ENCODE measurements around the gene ARL2BP. TPM values are rescaled to one million over a fixed set of nuclear protein-coding genes. Genes with fewer than 3 reads are reported as not detected.

ARL2BP gene
- total RNA-seq, 4 donors from 2014 or later, result 27.8 to 66.2 (median 51.0) TPM

GRCh38 chr16:57231821-57232350 lies 13.2 kb upstream of the ARL2BP start:
- TF ChIP-seq POLR2AphosphoS5 (IDR thresholded peaks at IDR 0.05) (no peak), POLR2A (IDR thresholded peaks at IDR 0.05) (no peak), EP300 (IDR thresholded peaks at IDR 0.05) (no peak)
- TF ChIP-seq, protein P1, sequence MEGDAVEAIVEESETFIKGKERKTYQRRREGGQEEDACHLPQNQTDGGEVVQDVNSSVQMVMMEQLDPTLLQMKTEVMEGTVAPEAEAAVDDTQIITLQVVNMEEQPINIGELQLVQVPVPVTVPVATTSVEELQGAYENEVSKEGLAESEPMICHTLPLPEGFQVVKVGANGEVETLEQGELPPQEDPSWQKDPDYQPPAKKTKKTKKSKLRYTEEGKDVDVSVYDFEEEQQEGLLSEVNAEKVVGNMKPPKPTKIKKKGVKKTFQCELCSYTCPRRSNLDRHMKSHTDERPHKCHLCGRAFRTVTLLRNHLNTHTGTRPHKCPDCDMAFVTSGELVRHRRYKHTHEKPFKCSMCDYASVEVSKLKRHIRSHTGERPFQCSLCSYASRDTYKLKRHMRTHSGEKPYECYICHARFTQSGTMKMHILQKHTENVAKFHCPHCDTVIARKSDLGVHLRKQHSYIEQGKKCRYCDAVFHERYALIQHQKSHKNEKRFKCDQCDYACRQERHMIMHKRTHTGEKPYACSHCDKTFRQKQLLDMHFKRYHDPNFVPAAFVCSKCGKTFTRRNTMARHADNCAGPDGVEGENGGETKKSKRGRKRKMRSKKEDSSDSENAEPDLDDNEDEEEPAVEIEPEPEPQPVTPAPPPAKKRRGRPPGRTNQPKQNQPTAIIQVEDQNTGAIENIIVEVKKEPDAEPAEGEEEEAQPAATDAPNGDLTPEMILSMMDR (IDR thresholded peaks at IDR 0.05), result no peak
- Histone ChIP-seq H3K4me1 (peaks cover 4% of the 10 kb centered on the region), H3K9me3 (no peaks in the 10 kb centered on the region), H3K36me3 (peaks cover 98% of the 10 kb centered on the region), H3K27ac (no peak overlapping the region), H3K4me3 (no peak overlapping the region), H3K27me3 (no peaks in the 10 kb centered on the region)
- no peak for DNase-seq (ENCODE audit: low spot score in 2 of 2)
- WGBS, result 49% methylated on average over 3 of the region's 3 CpGs

DNA sequence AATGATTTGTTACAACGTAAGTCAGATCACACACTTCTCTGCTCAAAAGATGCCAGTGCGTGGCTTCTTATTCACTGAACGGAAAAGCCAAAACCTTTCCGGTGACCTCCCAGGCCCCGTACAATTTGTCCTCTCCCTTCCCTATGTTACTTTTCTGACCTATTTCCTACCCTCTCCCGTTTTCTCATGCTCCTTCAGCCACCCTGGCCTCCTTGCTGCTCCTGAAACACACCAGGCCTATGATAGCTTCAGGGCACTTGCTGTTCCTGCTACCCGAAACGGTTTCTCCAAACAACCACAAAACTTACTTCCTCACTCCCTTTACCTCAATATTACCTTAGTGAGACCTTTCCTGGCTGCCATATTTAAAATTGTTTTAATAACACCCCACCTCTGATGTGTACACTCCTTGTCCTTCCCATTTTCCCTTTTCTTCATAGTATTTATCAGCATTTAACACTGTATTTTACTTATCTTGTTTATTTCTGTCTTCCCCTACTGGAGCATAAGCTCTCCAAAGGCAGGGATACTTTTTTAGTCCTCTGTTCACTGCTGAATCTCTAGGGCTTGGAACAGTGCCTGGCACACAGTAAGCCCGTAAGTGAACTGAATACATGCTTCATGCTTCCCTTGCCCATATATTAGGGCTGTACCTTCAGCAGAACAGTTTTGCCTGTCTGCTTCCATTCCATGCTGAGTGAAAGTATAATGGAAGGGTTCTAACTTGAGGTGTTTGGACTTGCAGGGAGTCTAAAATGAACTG lies 10.9 kb upstream of the ARL2BP start:
- no peak overlapping the region for H3K27ac ChIP-seq
- H3K9me3 ChIP-seq, result no peaks in the 10 kb centered on the region
- H3K4me1 ChIP-seq, result peaks cover 4% of the 10 kb centered on the region
- H3K36me3 ChIP-seq, result peaks cover 100% of the 10 kb centered on the region
- no peaks in the 10 kb centered on the region for H3K27me3 ChIP-seq
- TF ChIP-seq EP300 (IDR thresholded peaks at IDR 0.05) (no peak), POLR2A (IDR thresholded peaks at IDR 0.05) (no peak), POLR2AphosphoS5 (IDR thresholded peaks at IDR 0.05) (no peak)
- TF ChIP-seq, protein P1 (IDR thresholded peaks at IDR 0.05), result no peak
- no peak overlapping the region for H3K4me3 ChIP-seq
- WGBS, result 90% methylated on average over 9 of the region's 9 CpGs
- no peak for DNase-seq (ENCODE audit: low spot score in 2 of 2)

GRCh38 chr16:57234707-57235092 lies 10.4 kb upstream of the ARL2BP start:
- Histone ChIP-seq H3K4me3 (no peak overlapping the region), H3K36me3 (peaks cover 96% of the 10 kb centered on the region), H3K27me3 (no peaks in the 10 kb centered on the region), H3K27ac (no peak overlapping the region), H3K4me1 (peaks cover 4% of the 10 kb centered on the region), H3K9me3 (no peaks in the 10 kb centered on the region)
- DNase-seq (ENCODE audit: low spot score in 2 of 2), result no peak
- TF ChIP-seq EP300 (IDR thresholded peaks at IDR 0.05) (no peak), POLR2AphosphoS5 (IDR thresholded peaks at IDR 0.05) (no peak), POLR2A (IDR thresholded peaks at IDR 0.05) (no peak)
- TF ChIP-seq, protein P1 (IDR thresholded peaks at IDR 0.05), result no peak

GRCh38 chr16:57235128-57236021 lies 9.7 kb upstream of the ARL2BP start:
- TF ChIP-seq, protein P1 (IDR thresholded peaks at IDR 0.05), result no peak
- Histone ChIP-seq H3K36me3 (peaks cover 90% of the 10 kb centered on the region), H3K9me3 (no peaks in the 10 kb centered on the region), H3K4me3 (no peak overlapping the region), H3K4me1 (peaks cover 4% of the 10 kb centered on the region), H3K27ac (no peak overlapping the region), H3K27me3 (no peaks in the 10 kb centered on the region)
- DNase-seq (ENCODE audit: low spot score in 2 of 2), result no peak
- 75% methylated on average over 8 of the region's 8 CpGs for WGBS

GRCh38 chr16:57236022-57236350 lies 9.1 kb upstream of the ARL2BP start:
- H3K36me3 ChIP-seq, result peaks cover 84% of the 10 kb centered on the region
- H3K27ac ChIP-seq, result no peak overlapping the region
- H3K9me3 ChIP-seq, result no peaks in the 10 kb centered on the region
- H3K27me3 ChIP-seq, result no peaks in the 10 kb centered on the region
- DNase-seq (ENCODE audit: low spot score in 2 of 2), result no peak
- TF ChIP-seq, protein P1 (IDR thresholded peaks at IDR 0.05), result no peak
- TF ChIP-seq POLR2AphosphoS5 (IDR thresholded peaks at IDR 0.05), result no peak
- TF ChIP-seq EP300 (IDR thresholded peaks at IDR 0.05), result no peak
- TF ChIP-seq POLR2A (IDR thresholded peaks at IDR 0.05), result no peak
- H3K4me1 ChIP-seq, result peaks cover 4% of the 10 kb centered on the region
- H3K4me3 ChIP-seq, result no peak overlapping the region

All from suprapubic skin (tissue), 4 donors.